Gastrocnemius medialis (tissue), 4 donors: ENCODE measurements around the gene FAM124B.

ENCODE experiments used
- POLR2A ChIP-seq, 2 donors: fragments of 450-650 bp; IDR thresholded peaks; one replicate each; pipeline ENCODE4 v1.6.1; 2017; ENCODE audit warnings: antibody characterized with exemption in 2 of 2, mild to moderate bottlenecking in 2 of 2, moderate library complexity in 2 of 2
- TF ChIP-seq, protein P1 (sequence below), 5 experiments: fragments of 450-650 bp in 3 of 5; fragments of 200-600 bp in 2 of 5; sonication (generic) in 2 of 5; IDR thresholded peaks in 4 of 5; conservative IDR thresholded peaks in 1 of 5; 1 replicate in 4 of 5; 2 replicates in 1 of 5; pipeline ENCODE4 v1.5.1; 2016 to 2019; ENCODE audit warnings: antibody characterized with exemption in 5 of 5, mild to moderate bottlenecking in 3 of 5, moderate library complexity in 3 of 5

GRCh38 chr2:224427471-224427870, 25.6 kb upstream of the FAM124B start:
- TF ChIP-seq, protein P1, sequence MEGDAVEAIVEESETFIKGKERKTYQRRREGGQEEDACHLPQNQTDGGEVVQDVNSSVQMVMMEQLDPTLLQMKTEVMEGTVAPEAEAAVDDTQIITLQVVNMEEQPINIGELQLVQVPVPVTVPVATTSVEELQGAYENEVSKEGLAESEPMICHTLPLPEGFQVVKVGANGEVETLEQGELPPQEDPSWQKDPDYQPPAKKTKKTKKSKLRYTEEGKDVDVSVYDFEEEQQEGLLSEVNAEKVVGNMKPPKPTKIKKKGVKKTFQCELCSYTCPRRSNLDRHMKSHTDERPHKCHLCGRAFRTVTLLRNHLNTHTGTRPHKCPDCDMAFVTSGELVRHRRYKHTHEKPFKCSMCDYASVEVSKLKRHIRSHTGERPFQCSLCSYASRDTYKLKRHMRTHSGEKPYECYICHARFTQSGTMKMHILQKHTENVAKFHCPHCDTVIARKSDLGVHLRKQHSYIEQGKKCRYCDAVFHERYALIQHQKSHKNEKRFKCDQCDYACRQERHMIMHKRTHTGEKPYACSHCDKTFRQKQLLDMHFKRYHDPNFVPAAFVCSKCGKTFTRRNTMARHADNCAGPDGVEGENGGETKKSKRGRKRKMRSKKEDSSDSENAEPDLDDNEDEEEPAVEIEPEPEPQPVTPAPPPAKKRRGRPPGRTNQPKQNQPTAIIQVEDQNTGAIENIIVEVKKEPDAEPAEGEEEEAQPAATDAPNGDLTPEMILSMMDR (IDR thresholded peaks at IDR 0.05 in 4 of 5, conservative IDR thresholded peaks at IDR 0.05 in 1 of 5), result no peak
- no peak for TF ChIP-seq POLR2A (IDR thresholded peaks at IDR 0.05)
